ENCODE data around the gene GANAB.

DNA sequence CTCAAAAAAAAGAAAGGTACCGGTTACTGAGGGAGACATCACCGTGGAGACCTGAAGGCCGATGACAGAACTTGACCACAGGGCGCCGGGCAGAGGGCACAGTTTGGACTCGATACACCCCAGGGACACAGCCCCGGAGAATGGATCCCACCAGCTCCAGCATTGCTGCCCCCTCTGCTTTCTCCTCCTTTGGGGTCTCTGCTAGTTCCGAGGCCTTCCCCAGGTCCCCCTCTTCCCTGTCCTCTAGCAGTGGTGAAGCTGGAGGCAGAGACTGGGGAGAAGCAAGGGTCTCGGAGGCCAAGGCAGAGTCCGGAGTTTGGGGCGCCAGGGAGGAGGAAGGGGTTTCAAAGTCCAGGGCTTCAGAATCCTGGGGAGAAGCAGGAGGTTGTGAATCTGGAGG is 67.9 kb downstream of the GANAB start:
- no peak for TF ChIP-seq EZH2 (IDR thresholded peaks at IDR 0.05; ENCODE audit: insufficient read depth, poor library complexity, severe bottlenecking)
- no peak for TF ChIP-seq EZH2phosphoT487 (IDR thresholded peaks at IDR 0.05; ENCODE audit: insufficient read depth, low read depth)
